Activated CD4-positive, alpha-beta T cell treated with anti-CD3 and anti-CD28 coated beads, Interleukin-10, Interleukin-2, amounts not matched to agents 100 ng/mL and 50 ng/mL, durations not matched to agents 16 hours and 8 hours (primary cell): ENCODE results near the gene DMKN.
"Not testable (repeated sequence)": the region's sequence is repeated elsewhere in the genome, so short reads cannot be mapped to it uniquely, and the experiment has no call there.

Source experiments
- DNase-seq: peaks from one replicate; pipeline ENCODE4 v3.0.0-alpha.2; 2020

DMKN gene

DNA sequence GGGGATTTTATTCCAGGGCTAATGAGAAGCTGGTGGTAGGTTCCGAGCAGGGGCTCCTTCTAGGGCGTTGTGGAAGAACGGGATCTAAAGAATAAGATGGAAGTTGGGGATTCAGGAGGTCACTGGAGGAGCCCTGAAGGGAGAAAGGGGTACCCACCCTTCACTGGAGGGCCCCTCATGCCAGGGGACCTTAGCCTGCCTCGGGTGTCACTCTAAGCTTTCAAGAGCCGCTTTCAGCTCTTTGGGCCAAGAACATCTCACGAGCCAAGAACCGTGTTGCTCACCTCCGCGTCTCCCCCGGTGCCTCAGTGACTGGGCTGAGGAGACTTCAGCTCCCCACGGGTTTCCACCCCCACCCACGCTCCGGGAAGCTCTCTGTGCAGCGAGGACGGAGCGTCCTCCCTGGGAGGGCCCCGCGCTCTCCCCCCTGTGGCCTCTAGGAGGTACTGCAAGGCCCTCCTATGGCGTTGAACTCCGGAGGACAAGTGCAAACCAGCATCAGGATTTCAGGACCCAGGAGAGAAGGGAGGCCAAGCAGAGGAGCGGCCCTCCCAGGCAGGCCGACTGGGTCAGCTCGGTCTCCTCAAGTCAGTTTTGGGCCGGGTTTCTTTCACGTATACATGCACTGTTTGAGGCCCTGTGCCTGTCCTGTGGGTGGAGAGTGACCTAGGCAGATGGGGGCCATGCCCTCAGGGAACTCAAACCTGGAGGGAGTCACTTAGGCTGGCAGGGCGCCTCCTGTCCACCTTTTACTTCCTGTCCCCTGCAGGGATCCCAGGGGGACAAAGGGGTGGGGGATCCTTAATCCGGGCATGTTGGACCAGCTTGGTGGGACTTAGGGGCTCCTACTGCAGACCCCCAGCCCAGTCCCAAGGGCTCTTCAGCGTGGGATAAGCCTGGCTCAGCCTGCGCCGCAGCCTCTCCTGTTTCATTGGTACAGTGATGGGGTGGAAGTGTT, 18.1 kb downstream of the DMKN start:
- DNase-seq = peak; percentile 74

DNA sequence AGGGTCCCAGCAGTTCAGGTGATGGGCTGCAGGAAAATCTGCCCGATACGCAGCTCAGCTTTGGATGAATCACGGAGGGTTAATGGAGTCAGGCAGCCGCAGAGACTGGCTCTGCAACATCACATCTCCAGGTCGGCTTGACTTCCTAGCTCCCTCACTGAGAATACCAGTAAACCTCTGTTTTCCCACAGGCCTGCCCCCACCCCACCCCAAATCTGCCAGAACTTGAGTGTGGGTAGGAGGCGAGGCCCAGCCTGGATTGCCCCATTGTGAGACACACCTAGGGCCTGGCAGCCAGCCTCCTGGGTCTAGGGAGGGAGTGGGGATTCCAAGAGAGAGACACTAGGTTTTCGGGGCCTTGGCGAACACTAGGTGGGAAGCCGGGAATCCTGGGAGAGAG, 19.5 kb downstream of the DMKN start:
- DNase-seq = no peak

DNA sequence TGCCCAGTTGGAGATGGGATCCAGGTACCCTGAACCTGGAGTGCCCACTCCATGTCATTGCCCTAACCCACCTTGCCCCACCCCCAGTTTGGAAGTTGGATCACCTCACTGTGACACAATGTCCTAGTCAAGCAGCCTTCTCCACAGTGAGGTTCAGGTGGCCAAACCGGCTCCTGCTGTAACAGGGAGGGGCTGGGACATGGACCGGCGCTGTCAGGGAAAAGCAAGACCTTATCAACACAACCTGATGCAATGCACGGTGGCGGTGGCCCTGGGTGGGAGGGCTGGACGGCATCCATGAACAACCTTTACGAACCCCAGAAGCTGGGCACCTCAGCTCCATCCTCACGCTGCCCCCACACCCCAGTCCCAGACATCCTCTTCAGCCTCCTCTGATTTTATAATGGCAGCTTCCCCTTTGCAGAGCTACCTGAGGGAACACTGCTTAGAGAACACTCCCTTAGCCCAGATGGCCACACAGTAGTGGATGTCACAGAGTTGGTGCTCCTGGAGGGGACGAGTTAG, 21.6 kb downstream of the DMKN start:
- DNase-seq = no peak

DNA sequence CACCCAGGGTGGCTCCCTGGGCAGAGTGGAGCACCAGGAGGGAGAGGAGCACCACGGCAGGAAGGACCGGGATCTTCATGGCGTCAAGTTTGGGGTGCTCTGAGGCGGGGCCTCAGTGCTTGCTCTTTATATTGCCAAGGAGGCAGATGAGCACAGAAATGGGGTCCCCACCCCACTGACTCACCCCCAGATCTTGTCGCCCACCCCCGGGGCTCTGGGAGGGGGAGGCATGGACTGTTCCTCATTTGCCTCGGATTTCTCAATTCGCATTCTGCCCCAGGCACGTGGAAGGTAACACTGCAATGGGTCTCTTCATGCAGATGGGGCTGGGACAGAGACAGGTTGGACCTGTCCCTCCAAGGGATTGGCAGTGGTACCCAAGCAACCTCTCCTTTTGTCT, 23.1 kb downstream of the DMKN start, which contains the start of gene KRTDAP:
KRTDAP (minus strand) TSS at position 101 of the 400 bp plus-strand sequence; CDS start at position 79, 22 bp downstream.
- no peak for DNase-seq

DNA sequence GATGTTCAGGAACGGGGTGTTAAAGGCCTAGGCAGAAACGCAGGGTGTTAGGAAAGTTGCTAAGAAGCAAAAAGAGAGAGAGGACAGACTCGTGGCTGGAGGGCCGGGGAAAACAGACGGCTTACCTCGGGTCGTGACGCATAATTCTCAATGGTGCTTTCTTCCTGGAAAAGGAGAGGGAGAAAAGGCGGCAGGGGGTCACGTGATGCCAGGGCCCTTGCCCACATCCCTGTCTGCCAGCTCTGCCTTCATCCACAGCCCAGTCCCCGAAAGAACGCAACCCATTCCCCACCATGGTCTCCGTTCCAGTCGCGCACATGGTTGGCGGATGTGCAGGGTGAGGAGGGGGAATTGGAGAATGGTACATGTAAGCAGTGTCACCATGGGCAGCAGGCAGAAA, 24.8 kb downstream of the DMKN start:
- no peak for DNase-seq

DNA sequence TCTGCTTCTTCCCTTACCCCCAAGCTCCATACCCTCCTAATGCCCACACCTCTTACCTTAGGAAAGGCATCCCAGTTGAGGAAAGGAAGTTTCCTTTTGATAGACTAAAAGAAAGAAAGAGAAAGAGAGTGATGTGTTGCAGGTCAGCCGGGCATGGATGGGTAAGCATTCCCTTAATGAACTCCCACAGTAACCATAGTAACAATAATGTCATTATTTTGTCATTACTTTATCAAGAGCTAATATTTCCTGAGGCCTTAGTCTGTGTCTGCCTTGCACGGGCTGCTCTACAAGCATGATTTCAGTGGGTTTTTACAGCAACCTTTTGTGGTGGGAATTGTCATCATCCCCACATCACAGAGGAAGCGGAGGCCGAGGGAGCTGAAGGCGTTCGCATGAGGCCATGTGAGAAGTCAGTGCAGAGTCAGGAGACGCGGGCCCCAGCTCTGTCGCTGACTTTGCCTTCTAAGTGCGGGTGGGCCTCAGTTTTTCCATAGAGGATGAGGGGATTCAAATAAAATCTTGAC, 25.7 kb downstream of the DMKN start:
- no peak for DNase-seq

DNA sequence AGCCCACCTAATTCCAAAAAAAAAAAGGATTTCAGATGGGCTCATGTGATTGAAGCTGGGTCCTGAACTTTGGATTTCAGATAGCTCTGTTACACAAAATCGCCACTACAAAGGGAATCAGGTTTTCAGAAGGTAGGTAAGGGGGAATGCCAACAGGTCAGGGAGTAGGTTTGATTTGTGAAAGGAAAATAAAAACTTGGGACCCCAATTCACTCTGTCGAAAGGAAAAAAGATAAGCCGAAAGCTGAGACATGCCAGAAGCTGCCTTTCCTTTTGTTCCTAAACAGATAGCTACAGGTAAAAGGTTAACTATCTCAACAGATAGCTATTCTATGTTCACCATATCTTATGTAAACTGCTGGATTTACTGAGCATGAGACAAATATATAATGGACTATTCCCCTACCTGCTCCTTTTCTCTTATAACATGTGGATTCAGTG, 27.2 kb downstream of the DMKN start:
- DNase-seq = no peak

DNA sequence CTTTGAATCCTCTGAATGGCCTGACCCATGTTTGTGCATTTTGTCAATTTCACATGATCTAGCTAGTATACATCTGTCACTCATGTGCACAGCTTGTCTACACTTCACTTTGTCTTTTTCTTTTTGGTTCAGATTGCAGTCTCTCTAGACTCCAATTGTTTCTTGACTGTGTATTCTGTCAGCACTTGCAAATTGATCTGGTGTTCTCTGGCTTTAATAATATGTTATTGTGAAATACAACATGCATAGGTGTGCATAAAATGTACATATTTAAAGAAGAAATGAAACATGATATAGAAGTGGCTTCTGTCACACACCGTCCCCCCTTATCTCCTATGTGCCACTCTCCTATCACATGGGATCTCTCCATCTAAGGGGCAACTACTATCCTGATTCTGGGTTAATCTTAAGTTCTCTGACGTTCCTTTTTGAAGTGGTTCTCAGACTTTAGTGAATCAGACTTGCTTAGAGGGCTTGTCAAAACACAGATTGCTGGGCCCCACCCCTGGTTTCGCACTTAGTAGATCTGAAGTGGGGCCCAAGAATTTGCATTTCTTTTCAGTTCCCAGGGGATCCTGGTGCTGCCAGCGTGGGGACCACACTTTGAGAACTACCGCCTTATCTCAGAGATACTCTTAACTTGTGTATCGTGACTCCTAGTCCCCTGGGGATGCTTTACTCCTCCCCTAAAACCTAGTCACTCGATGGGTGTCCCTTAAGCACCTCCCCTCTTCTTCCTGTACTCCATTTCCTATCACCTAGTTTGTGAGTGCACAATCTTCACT, 29.0 kb downstream of the DMKN start:
- no peak for DNase-seq

DNA sequence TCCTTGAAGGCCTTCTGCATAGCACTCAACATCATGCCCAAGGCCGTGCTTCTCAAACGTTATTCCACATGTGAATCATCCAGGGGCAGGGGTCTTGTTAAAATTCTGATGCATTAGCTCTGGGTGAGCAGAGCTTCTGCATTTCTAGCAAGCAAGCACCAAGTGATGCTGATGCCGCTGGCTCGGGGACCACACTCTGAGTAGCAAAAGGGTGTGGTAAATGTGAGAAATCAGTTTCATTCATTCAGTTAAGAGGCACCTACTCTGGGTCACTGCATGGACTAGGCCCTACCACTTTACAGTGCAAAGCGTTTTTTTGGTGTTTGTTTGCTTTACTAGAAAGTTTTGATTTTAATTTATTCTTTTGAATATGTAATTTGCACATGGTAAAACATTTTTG, 30.4 kb downstream of the DMKN start:
- no peak for DNase-seq

DNA sequence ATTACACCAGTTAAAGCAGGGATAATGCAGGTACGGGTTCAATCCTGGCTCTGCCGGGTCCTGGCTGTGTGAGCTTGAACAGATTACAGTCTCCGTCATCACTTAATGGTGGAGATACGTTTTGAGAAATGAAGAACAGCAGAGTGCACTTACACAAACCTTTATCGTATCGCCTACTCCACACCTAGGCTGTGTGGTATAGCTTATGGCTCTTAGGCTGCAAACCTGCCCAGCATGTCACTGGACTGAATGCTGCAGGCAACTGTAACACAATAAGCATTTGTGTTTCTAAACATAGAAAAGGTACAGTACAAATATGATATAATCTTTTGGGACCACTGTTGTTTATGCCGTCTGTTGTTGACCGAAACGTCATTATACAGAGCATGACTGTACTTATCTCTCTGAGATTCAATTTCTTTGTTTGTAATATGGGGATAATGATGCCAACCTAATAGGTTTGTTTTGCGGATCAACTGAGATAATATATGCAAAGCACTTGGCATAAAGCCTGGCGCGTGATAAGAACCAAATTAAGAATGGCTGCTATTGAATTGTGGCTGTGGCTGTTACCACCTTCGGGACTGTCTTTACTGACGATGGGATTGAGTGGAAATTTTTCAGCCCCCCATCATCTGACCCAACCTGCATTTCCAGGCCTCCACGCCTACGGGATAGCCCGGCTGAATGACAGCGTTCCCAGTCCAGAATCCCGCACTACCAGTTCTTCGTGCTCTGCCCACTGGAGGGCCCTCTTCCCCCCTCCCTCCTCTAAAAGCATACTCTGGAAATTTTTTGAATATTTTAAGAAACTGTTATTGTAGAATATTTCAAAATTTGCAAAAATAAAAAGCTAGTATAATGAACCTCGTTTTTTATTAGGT, 34.4 kb downstream of the DMKN start:
- no peak for DNase-seq

DNA sequence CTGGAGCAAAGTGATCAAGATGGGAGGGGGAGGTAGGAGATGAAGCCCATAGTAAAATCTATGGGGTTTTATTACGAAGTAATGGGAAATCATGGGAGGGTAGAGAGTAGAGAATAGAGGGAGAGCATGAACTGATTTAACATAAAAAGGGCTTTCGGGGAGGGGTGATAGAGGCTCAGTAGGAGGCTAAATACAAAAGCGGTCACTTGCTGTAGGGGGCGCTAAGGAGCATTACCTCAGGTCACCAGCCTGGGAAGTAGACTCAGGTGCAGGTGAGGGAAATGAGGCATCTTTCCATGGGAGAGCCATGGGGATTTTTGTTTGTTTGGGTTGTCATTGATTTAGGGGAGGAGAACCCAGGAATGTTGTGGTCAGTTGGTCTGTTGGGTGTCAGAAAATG, 37.3 kb downstream of the DMKN start:
- DNase-seq = peak; percentile 15

DNA sequence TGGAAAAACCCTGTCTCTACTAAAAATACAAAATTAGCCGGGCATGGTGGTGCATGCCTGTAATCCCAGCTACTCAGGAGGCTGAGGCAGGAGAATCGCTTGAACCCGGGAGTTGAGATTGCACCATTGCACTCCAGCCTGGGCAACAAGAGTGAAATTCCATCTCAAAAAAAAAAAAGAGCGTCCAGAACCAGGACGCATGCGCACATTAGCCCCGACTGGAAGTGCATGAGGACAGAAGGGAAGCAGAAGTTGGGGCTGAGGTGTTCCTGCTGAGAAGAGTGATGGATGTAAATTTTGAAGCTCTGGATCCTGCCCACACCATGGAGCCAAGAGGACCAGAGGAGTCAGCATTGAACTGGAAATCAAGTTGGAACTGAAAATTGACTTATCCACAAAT, 38.9 kb downstream of the DMKN start:
- not testable (repeated sequence) for DNase-seq

DNA sequence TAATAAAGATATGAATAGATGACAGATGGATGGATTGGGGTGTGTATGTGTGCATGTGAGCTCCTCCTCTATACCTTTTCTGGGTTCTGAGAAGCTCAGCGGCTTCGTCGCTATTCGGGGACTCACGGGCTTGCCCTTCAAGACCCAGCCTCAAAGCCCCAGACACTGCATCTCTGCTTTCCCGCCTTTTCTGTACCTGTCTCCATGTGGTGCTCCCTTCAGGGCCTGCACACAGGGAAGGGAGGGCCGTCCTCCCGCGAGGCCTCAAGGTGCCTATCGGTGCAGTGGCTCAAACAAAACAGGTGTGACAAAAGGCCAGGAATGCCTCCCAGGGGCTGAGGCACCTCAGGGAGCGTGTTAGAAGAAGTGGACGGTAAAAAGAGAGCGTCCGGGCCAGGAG, 39.3 kb downstream of the DMKN start:
- no peak for DNase-seq

DNA sequence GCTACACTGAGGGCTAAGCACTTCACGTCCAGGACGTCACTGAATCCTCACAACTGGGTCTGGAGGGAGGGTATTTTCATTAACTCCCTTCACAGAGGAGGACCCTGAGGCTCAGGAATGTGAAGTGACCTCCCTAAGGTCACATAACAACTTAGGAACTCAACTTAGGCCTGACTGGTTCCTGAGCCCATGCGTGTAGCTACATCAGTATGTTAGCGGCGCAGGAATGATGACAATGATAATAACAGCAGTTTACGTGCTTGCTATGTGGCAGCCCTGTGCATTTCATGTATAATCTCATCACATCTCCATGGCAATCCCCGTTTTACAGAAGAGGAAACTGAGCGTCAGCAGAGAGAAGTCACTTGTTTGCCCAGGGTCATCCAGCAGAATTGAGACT, 41.5 kb downstream of the DMKN start:
- no peak for DNase-seq

DNA sequence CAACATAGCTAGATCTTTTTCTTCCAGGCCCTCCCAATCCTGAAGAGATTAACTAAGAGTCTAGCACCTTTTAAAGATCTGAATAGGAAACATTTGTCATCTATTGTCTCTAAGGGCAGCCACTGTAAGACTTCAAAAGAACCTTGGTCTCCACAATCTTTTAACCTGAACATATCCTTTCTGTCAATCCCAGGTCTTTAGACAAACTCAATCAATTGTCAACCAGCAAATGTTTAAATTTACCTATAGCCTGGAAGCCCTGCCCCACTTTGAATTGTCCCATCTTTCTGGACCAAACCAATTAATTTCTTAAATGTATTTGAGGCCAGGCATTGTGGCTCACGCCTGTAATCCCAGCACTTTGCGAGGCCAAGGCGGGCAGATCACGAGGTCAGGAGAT, 42.4 kb downstream of the DMKN start:
- not testable (repeated sequence) for DNase-seq

DNA sequence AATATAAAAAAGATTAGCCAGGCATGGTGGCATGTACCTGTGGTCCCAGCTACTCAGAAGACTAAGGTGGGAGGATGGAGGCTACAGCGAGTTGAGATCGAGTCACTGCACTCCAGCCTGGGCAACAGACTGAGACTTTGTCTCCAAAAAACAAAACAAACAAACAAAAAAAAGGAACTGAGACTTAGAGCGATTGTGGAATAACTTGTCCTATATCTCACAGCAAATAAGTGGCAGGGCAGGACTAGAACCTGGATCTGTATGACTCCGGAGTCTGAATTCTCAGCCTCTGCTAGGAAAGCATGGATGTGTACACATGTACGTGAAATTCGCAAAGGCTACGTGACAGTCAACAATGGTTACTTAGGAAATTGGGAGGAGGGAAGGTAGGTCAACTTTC, 43.3 kb downstream of the DMKN start:
- DNase-seq = no peak

DNA sequence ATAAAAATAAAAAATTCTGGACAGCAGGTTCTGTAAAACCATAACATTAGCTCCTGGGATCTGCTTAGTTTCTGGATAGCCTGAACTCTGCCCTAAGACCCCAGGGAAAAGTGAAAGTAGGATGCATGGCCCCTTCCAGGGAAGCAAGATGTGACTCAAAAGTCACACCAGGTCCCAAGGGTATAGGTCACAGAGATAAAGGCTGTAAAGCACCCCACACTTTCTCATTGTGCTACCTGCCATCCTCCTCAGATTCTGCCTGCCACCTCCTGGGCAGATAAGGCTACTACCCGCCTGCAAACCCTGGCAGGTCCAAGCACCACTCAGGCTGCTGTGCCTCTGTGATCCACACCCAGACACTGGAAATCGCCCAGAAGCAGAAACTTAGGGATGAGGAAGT, 44.8 kb downstream of the DMKN start:
- peak; percentile 62 for DNase-seq

DNA sequence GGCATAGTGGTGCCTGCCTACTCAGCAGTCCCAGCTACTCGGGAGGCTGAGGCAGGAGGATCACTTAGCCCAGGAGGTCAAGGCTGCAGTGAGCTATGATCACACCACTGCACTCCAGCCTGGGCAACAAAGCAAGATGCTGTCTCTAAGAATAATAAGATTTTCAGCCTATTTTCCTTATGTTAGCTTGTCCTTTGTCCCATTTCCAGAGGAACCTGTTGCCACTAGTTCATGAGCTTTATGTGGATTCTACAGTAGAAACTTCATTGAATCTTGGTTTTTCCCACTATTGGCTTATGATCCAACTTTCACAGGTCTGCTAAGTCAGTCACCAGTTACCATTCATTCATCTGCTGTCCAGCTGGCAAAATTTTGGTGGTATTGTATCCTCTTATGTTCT, 47.2 kb downstream of the DMKN start:
- DNase-seq = no peak

DNA sequence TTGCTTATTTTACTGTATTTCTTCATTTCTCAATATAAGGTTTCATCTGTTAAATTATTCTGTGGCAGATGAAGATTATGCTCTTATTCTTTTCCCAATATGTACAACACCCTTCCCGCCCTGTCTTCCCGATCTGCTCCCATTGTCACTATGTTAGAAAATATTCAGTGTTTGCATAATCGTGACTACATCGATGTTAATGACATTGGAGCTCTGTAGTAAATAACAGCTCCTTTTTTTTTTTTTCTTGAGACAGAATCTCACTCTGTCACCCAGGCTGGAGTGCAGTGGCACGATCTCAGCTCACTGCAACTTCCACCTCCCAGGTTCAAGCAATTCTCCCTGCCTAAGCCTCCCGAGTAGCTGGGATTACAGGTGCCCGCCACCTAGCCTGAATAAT, 50.5 kb downstream of the DMKN start:
- not testable (repeated sequence) for DNase-seq

DNA sequence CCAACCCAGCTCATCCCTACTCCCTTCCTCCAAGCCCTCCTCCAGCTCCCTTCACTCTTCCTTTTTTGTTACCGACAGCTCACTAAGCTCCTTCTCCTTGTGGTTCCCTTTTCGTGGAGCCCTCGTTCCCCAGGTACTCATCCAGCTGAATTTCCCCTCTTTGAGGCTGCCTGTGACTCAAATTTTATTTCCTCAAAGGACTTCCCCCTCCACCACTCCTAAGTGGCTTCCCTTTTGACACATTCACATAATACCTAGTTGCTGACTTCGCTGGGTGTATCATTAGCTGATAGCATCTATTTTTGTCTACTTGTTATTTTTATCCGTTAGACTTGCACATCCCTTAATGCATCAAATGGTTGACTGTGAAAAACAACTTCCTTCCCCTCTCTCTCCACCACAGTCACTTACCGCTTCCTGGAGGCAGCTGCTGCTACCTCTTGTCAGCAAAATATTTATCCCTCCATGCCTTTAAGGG, 50.9 kb downstream of the DMKN start:
- peak; percentile 77 for DNase-seq

DNA sequence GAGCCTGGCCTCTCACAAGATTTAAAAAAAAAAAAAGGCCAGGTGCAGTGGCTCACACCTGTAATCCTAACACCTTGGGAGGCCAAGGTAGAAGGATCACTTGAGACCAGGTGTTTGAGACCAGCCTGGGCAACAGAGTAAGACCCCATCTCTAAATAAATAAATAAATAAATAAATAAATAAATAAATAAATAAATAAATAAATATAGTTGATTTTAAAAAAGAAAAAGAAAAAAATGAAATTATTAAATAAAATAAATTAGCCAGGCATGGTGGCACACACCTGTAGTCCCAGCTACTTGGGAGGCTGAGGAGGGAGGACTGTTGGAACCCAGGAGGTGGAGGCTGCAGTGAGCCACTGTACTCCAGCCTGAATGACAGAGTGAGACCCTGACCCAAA, 51.7 kb downstream of the DMKN start:
- DNase-seq = not testable (repeated sequence)

DNA sequence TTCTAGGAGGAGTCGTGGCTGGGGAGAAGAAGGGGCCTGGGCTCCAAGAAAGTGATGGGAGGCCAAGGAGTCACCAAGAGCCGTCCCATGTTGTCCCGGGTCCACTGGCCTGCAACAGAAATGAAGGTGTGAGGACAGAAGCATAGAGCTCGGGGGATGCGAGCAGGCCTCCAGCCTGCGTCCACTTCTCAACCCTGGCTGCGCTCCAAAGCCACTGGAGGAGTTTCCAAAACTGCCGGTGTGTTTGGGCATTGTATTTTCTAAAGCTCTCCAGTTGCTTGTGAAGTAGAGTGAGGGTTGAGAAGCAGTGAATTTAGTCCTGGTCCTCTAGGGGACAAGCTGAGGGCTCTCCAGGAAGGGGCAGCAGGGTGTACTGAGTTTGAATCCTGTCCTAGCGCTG, 52.4 kb downstream of the DMKN start:
- DNase-seq = no peak
